HG03060 (cell line): ENCODE measurements around the gene RANBP17.
"Not testable (repeated sequence)": the region's sequence is repeated elsewhere in the genome, so short reads cannot be mapped to it uniquely, and the experiment has no call there.

Experiments
- ATAC-seq: cut with Tn5 transposase; IDR thresholded peaks from one replicate; pipeline ENCODE4 v1.9.1; 2021; ENCODE audit warnings: low read depth, moderate number of reproducible peaks; ENCODE audit not compliant: unreplicated experiment

The RANBP17 gene

GRCh38 chr5:171139227-171139626 lies 277.4 kb downstream of the RANBP17 start:
- no peak for ATAC-seq

- ATAC-seq: no peak
Measured at GRCh38 chr5:171142617-171143016, 280.8 kb downstream of the RANBP17 start.

DNA sequence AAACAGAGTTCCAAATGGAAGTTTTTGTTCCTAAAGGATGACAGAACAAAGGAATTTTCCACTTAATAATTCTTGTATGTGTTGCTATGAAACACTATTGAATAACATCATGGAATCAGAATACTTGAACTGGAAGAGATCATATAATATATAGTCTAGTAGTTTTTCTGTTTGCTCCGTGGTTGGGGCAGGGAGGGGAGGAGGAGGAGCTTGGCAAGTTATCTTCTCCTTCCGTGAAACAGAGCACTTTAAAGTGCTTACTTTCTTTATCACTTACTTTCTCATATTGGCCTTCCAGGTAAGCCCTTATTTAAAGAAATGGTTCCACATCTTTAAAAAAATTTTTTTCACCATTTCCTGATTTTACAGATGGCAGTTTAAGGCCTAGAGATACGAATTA lies 281.4 kb downstream of the RANBP17 start:
- no peak for ATAC-seq

DNA sequence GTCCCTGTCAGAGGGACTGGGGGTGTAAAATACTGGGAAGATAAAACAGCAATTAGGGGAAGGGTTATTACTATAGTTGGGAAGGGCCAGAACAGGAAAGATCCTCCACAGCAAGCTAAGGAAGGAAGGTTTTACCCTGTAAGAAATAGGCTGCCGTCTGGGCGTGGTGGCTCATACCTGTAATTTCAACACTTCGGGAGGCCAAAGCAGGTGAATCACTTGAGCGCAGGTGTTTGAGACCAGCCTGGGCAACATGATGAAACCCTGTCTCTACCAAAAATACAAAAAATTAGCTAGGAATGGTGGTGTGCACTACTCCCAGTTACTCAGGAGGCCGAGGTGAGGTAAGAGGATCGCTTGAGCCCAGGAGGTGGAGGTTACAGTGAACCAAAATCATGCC lies 282.1 kb downstream of the RANBP17 start:
- ATAC-seq: no peak

- ATAC-seq: no peak
Measured at GRCh38 chr5:171149333-171149732, 287.5 kb downstream of the RANBP17 start.

- no peak for ATAC-seq
Measured at GRCh38 chr5:171149772-171150171, 288.0 kb downstream of the RANBP17 start.

DNA sequence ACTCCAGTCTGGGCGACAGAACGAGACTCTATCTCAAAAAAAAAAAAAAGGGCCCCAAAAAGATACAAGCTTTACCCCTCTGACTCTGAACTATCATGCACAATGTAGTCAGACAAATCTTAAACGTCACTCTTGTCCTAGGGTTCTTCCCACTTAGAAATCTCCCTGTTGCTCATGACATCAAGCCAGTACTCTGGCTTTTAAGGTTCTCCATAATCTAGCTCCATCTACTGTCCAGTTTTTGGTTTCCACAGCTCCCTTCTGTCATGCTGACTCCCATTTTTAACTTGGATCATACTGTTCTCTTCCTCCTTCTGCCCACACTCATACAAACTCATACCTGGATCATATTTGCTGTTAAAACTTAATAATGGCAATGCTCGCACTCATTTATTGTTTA lies 290.6 kb downstream of the RANBP17 start:
- ATAC-seq: no peak

DNA sequence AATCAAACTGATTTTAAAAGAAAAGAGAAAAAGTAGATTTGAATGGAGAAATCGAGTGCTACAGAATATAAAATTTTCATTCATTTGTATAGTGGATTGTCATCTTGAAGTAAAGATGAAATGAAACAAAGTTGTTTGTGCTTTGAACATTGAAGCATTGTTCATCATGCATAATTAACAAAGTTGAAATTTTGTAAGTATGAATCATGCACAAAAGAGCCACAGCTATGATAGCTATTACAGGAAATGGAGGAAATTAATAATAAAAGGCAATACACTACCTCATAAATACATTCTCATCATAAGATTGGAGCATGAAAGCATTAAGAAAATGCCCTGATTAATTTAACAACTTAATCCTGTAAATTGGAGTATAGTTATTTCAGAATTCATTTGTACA lies 293.8 kb downstream of the RANBP17 start:
- no peak for ATAC-seq

GRCh38 chr5:171157276-171157675 lies 295.5 kb downstream of the RANBP17 start:
- ATAC-seq: no peak

DNA sequence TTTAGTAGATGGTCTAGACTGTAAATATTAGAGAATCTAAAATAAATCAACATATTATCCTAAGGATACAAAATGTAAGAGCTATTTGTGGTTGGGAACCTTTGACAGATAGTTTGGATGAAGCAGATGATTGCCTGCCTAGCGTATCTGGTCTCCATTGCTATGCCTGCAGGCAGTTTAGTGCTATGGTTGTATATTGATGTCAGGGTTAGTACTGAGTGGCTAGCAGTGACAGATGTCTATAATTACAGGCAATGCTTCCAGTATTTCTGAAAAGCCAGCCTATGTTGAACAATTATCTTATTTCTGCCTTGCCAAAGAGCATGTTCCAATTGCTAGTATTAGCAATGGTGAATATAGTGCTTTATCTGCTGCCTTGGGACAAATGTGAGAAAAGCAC lies 296.0 kb downstream of the RANBP17 start:
- ATAC-seq: no peak

DNA sequence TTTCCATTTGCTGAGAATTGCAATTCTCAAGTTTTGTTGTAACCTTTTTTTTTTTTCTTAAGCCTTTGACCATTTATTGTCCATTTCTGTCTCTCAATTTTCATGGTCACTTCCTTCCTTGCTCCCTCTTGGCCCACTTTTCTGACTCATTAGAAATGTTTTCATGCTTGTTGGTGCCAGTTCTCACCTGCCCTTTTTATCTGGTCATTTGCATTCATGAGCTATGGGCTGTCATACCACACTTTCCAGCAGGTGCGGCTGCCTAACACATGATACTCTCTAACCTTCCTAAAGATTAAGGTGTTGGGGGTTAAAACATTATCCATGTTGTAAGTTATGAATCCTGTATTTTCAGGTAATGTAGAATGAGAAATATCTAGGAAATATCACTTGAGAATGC lies 296.8 kb downstream of the RANBP17 start:
- no peak for ATAC-seq

GRCh38 chr5:171162165-171162564 lies 300.3 kb downstream of the RANBP17 start:
- no peak for ATAC-seq

- ATAC-seq: no peak
Measured at GRCh38 chr5:171162596-171162995, 300.8 kb downstream of the RANBP17 start.

GRCh38 chr5:171166766-171167165 lies 304.9 kb downstream of the RANBP17 start:
- ATAC-seq: no peak

- no peak for ATAC-seq
Measured at GRCh38 chr5:171168171-171168570, 306.4 kb downstream of the RANBP17 start.

GRCh38 chr5:171174960-171175359 lies 313.1 kb downstream of the RANBP17 start:
- not testable (repeated sequence) for ATAC-seq

GRCh38 chr5:171175746-171176145 lies 313.9 kb downstream of the RANBP17 start:
- ATAC-seq: no peak

DNA sequence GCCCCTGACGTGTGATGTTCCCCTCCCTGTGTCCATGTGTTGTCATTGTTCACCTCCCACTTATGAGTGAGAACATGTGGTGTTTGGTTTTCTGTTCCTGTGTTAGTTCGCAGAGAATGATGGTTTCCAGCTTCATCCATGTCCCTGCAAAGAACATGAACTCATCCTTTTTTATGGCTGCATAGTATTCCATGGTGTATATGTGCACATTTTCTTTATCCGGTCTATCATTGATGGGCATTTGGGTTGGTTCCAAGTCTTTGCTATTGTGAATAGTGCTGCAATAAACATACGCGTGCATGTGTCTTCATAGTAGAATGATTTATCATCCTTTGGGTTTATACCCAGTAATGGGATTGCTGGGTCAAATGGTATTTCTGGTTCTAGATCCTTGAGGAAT lies 316.4 kb downstream of the RANBP17 start:
- not testable (repeated sequence) for ATAC-seq

GRCh38 chr5:171188016-171188415 lies 326.2 kb downstream of the RANBP17 start:
- no peak for ATAC-seq

GRCh38 chr5:171189442-171189841 lies 327.6 kb downstream of the RANBP17 start:
- ATAC-seq: no peak

GRCh38 chr5:171192111-171192510 lies 330.3 kb downstream of the RANBP17 start:
- no peak for ATAC-seq

DNA sequence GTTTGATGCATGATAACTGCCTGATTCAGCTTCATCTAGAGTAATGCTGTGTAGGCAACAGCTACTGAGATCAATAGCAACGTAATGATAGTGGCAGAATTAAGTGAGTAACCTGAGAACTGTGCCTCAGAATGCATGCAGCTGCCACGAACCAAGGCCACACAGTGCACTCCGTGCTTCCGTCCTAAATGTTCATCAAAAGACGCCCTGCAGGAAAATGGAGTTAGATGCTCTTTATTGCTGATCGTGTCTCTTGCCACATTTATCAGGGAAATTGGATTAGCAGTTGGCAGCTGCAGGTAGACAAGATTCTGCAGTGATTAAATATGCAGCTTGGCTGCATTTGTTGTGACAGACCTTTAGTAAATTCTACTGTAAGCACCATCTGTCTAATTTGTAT lies 339.5 kb downstream of the RANBP17 start:
- no peak for ATAC-seq

DNA sequence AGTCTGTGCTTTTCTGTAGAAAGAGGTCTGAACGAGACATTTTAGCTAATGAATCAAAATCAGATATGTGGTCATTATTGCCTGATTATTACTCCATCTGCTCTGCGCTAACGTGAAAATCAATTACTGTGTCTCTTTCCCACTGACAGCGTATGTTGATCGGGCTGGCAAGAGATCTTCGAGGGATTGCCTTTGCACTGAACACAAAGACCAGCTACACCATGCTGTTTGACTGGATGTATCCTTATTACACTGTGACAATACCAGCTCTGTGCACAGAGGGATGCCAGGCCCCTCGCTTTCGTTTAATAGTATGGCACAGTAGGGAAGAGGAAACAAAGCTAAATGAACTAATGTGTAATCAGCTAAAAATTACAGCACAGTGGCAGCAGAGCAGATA lies 343.6 kb downstream of the RANBP17 start:
- no peak for ATAC-seq
